ENCODE results near the gene UBN2.

UBN2 gene

GRCh38 chr7:139341776-139342226, 110.8 kb downstream of the UBN2 start:
- peaks cover 34% of the 10 kb centered on the region for H3K79me2 ChIP-seq (ENCODE audit: insufficient read depth, low read length)
- H3K27me3 ChIP-seq (ENCODE audit: insufficient read depth, low read length, poor library complexity, severe bottlenecking), result peaks cover 7% of the 10 kb centered on the region
- H3K4me3 ChIP-seq (ENCODE audit: low read length, poor library complexity, severe bottlenecking), result peak overlapping the region; percentile 91
- no peaks in the 10 kb centered on the region for H3K9me2 ChIP-seq (replicated peaks; ENCODE audit: low read depth, low read length)
- H3K4me1 ChIP-seq (ENCODE audit: insufficient read depth, low read length, poor library complexity, severe bottlenecking), result peaks cover 11% of the 10 kb centered on the region
- H3K9ac ChIP-seq (ENCODE audit: low read depth, low read length, poor library complexity, severe bottlenecking), result peak overlapping the region; percentile 100
- H3K9me3 ChIP-seq (ENCODE audit: insufficient read depth, low read depth, low read length), result no peaks in the 10 kb centered on the region
- peaks cover 6% of the 10 kb centered on the region; the same call in 1 of the 2 replicates for H3K36me3 ChIP-seq (ENCODE audit: insufficient read depth, low read length)
- no peaks in the 10 kb centered on the region for H4K20me1 ChIP-seq (ENCODE audit: insufficient read depth, low read length, poor library complexity, severe bottlenecking)
- peak overlapping the region; percentile 96 for H3K4me2 ChIP-seq (ENCODE audit: low read depth, low read length, poor library complexity, severe bottlenecking)
- H3F3A ChIP-seq (ENCODE audit: low read depth), result peaks cover 15% of the 10 kb centered on the region
- TF ChIP-seq, protein P1, sequence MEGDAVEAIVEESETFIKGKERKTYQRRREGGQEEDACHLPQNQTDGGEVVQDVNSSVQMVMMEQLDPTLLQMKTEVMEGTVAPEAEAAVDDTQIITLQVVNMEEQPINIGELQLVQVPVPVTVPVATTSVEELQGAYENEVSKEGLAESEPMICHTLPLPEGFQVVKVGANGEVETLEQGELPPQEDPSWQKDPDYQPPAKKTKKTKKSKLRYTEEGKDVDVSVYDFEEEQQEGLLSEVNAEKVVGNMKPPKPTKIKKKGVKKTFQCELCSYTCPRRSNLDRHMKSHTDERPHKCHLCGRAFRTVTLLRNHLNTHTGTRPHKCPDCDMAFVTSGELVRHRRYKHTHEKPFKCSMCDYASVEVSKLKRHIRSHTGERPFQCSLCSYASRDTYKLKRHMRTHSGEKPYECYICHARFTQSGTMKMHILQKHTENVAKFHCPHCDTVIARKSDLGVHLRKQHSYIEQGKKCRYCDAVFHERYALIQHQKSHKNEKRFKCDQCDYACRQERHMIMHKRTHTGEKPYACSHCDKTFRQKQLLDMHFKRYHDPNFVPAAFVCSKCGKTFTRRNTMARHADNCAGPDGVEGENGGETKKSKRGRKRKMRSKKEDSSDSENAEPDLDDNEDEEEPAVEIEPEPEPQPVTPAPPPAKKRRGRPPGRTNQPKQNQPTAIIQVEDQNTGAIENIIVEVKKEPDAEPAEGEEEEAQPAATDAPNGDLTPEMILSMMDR (conservative IDR thresholded peaks at IDR 0.05; ENCODE audit: low read length), result no peak
- no peak for TF ChIP-seq EZH2phosphoT487 (IDR thresholded peaks at IDR 0.05; ENCODE audit: borderline replicate concordance)
- H2AFZ ChIP-seq (ENCODE audit: low read length), result peak overlapping the region; percentile 95; the same call in 1 of the 2 replicates

GRCh38 chr7:139345042-139345441, 114.0 kb downstream of the UBN2 start:
- Histone ChIP-seq H3K27me3 (ENCODE audit: insufficient read depth, low read length, poor library complexity, severe bottlenecking) (no peaks in the 10 kb centered on the region), H3K36me3 (ENCODE audit: insufficient read depth, low read length) (peaks cover 7% of the 10 kb centered on the region; the same call in 1 of the 2 replicates), H3F3A (ENCODE audit: low read depth) (peaks cover 4% of the 10 kb centered on the region; the same call in 1 of the 2 replicates), H4K20me1 (ENCODE audit: insufficient read depth, low read length, poor library complexity, severe bottlenecking) (no peaks in the 10 kb centered on the region), H3K79me2 (ENCODE audit: insufficient read depth, low read length) (peaks cover 34% of the 10 kb centered on the region), H3K9ac (ENCODE audit: low read depth, low read length, poor library complexity, severe bottlenecking) (no peak overlapping the region), H3K4me3 (ENCODE audit: low read length, poor library complexity, severe bottlenecking) (no peak overlapping the region), H2AFZ (ENCODE audit: low read length) (no peak overlapping the region), H3K4me1 (ENCODE audit: insufficient read depth, low read length, poor library complexity, severe bottlenecking) (peaks cover 11% of the 10 kb centered on the region), H3K9me2 (replicated peaks; ENCODE audit: low read depth, low read length) (no peaks in the 10 kb centered on the region), H3K4me2 (ENCODE audit: low read depth, low read length, poor library complexity, severe bottlenecking) (no peak overlapping the region), H3K9me3 (ENCODE audit: insufficient read depth, low read depth, low read length) (no peaks in the 10 kb centered on the region)
- no peak for TF ChIP-seq EZH2phosphoT487 (IDR thresholded peaks at IDR 0.05; ENCODE audit: borderline replicate concordance)
- TF ChIP-seq, protein P1 (conservative IDR thresholded peaks at IDR 0.05; ENCODE audit: low read length), result no peak

DNA sequence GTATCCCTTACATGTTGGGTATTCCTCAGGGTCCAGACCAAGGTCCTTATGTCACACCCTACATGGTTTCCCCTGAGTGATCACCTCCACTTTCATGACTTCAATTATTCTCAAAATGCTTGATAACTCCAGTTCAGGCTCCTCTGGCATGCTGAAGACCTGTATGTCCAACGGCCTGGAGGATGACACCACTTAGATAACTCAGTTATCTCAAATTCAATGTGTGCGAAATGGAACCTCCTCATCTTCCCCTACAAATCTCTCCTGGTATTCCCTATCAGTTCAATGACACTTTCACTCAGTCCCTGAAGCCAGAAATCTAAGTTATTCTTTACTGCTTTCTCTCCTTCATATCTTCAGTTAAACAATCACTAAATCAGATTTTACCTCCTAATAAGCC, 120.0 kb downstream of the UBN2 start:
- H4K20me1 ChIP-seq (ENCODE audit: insufficient read depth, low read length, poor library complexity, severe bottlenecking), result no peaks in the 10 kb centered on the region
- H3K4me2 ChIP-seq (ENCODE audit: low read depth, low read length, poor library complexity, severe bottlenecking), result no peak overlapping the region
- no peaks in the 10 kb centered on the region for H3K9me3 ChIP-seq (ENCODE audit: insufficient read depth, low read depth, low read length)
- no peak overlapping the region for H2AFZ ChIP-seq (ENCODE audit: low read length)
- no peaks in the 10 kb centered on the region for H3K79me2 ChIP-seq (ENCODE audit: insufficient read depth, low read length)
- peaks cover 7% of the 10 kb centered on the region; the same call in 1 of the 2 replicates for H3K36me3 ChIP-seq (ENCODE audit: insufficient read depth, low read length)
- TF ChIP-seq, protein P1 (conservative IDR thresholded peaks at IDR 0.05; ENCODE audit: low read length), result no peak
- no peak for TF ChIP-seq EZH2phosphoT487 (IDR thresholded peaks at IDR 0.05; ENCODE audit: borderline replicate concordance)
- no peak overlapping the region for H3K4me3 ChIP-seq (ENCODE audit: low read length, poor library complexity, severe bottlenecking)
- H3K4me1 ChIP-seq (ENCODE audit: insufficient read depth, low read length, poor library complexity, severe bottlenecking), result no peaks in the 10 kb centered on the region
- no peak overlapping the region for H3K9ac ChIP-seq (ENCODE audit: low read depth, low read length, poor library complexity, severe bottlenecking)
- H3K9me2 ChIP-seq (replicated peaks; ENCODE audit: low read depth, low read length), result no peaks in the 10 kb centered on the region
- H3F3A ChIP-seq (ENCODE audit: low read depth), result no peaks in the 10 kb centered on the region
- H3K27me3 ChIP-seq (ENCODE audit: insufficient read depth, low read length, poor library complexity, severe bottlenecking), result no peaks in the 10 kb centered on the region
